Measurements from ENCODE around the gene TXNL4A. TPM values are rescaled to one million over a fixed set of nuclear protein-coding genes. Genes with fewer than 3 reads are reported as not detected.

TXNL4A gene
- total and polyA plus RNA-seq, 2 experiments from 2014 or later, result 71.9 to 227 TPM

- peaks cover 9% of the 10 kb centered on the region for H3K4me1 ChIP-seq (ENCODE audit: insufficient read depth)
- peaks cover 79% of the 10 kb centered on the region for H4K20me1 ChIP-seq (ENCODE audit: insufficient read depth, poor library complexity, severe bottlenecking)
- no peaks in the 10 kb centered on the region for H3K9me2 ChIP-seq (replicated peaks; ENCODE audit: insufficient read depth)
- H2AFZ ChIP-seq, result no peak overlapping the region
- WGBS (ENCODE audit: low lambda C conversion rate, missing lambda C conversion rate), result 99% methylated on average over 7 of the region's 7 CpGs
- H3K79me2 ChIP-seq, result peaks cover 94% of the 10 kb centered on the region
- H3K27ac ChIP-seq, result no peak overlapping the region
- no peak for DNase-seq (ENCODE audit: low spot score)
- no peak overlapping the region for H3K4me2 ChIP-seq
- TF ChIP-seq CTCF (IDR thresholded peaks at IDR 0.05; ENCODE audit: poor library complexity), result no peak
- no peak for TF ChIP-seq EZH2phosphoT487 (IDR thresholded peaks at IDR 0.05; ENCODE audit: low read depth, severe bottlenecking, unreplicated experiment)
- TF ChIP-seq EZH2 (IDR thresholded peaks at IDR 0.05; ENCODE audit: borderline replicate concordance), result no peak
- no peaks in the 10 kb centered on the region for H3K9me3 ChIP-seq (ENCODE audit: low read depth)
- no peaks in the 10 kb centered on the region for H3K27me3 ChIP-seq
- H3K36me3 ChIP-seq (replicated peaks; ENCODE audit: insufficient read depth, low read depth), result no peaks in the 10 kb centered on the region
- no peak overlapping the region for H3K4me3 ChIP-seq
These were observed 4.6 kb downstream of the TXNL4A start for GRCh38 chr18:79983793-79984192.

GRCh38 chr18:79983253-79983652, 5.1 kb downstream of the TXNL4A start:
- no peak overlapping the region for H3K27ac ChIP-seq
- WGBS (ENCODE audit: low lambda C conversion rate, missing lambda C conversion rate), result 98% methylated on average over 4 of the region's 4 CpGs
- no peak for DNase-seq (ENCODE audit: low spot score)

GRCh38 chr18:79982736-79983135, 5.6 kb downstream of the TXNL4A start:
- H3K79me2 ChIP-seq, result peaks cover 100% of the 10 kb centered on the region
- H3K9me3 ChIP-seq (ENCODE audit: low read depth), result no peaks in the 10 kb centered on the region
- WGBS (ENCODE audit: low lambda C conversion rate, missing lambda C conversion rate), result 93% methylated on average over 6 of the region's 6 CpGs
- no peak overlapping the region for H3K4me2 ChIP-seq
- H3K9me2 ChIP-seq (replicated peaks; ENCODE audit: insufficient read depth), result no peaks in the 10 kb centered on the region
- TF ChIP-seq EZH2phosphoT487 (IDR thresholded peaks at IDR 0.05; ENCODE audit: low read depth, severe bottlenecking, unreplicated experiment), result no peak
- TF ChIP-seq CTCF (IDR thresholded peaks at IDR 0.05; ENCODE audit: poor library complexity), result no peak
- no peak for TF ChIP-seq EZH2 (IDR thresholded peaks at IDR 0.05; ENCODE audit: borderline replicate concordance)
- no peak overlapping the region for H3K4me3 ChIP-seq
- H3K27me3 ChIP-seq, result no peaks in the 10 kb centered on the region
- peaks cover 9% of the 10 kb centered on the region for H3K4me1 ChIP-seq (ENCODE audit: insufficient read depth)
- H3K36me3 ChIP-seq (replicated peaks; ENCODE audit: insufficient read depth, low read depth), result no peaks in the 10 kb centered on the region
- H2AFZ ChIP-seq, result no peak overlapping the region
- H3K27ac ChIP-seq, result no peak overlapping the region
- H4K20me1 ChIP-seq (ENCODE audit: insufficient read depth, poor library complexity, severe bottlenecking), result peaks cover 90% of the 10 kb centered on the region
- no peak for DNase-seq (ENCODE audit: low spot score)

More at GRCh38 chr18:79983253-79983652, 5.1 kb downstream of the TXNL4A start:
- Histone ChIP-seq H3K4me3 (no peak overlapping the region), H4K20me1 (ENCODE audit: insufficient read depth, poor library complexity, severe bottlenecking) (peaks cover 85% of the 10 kb centered on the region), H3K4me2 (no peak overlapping the region), H3K4me1 (ENCODE audit: insufficient read depth) (peaks cover 9% of the 10 kb centered on the region), H3K9me2 (replicated peaks; ENCODE audit: insufficient read depth) (no peaks in the 10 kb centered on the region), H3K79me2 (peaks cover 99% of the 10 kb centered on the region), H3K27me3 (no peaks in the 10 kb centered on the region), H3K9me3 (ENCODE audit: low read depth) (no peaks in the 10 kb centered on the region), H2AFZ (no peak overlapping the region), H3K36me3 (replicated peaks; ENCODE audit: insufficient read depth, low read depth) (no peaks in the 10 kb centered on the region)
- TF ChIP-seq CTCF (IDR thresholded peaks at IDR 0.05; ENCODE audit: poor library complexity) (no peak), EZH2 (IDR thresholded peaks at IDR 0.05; ENCODE audit: borderline replicate concordance) (no peak), EZH2phosphoT487 (IDR thresholded peaks at IDR 0.05; ENCODE audit: low read depth, severe bottlenecking, unreplicated experiment) (no peak)

GRCh38 chr18:79980585-79980984, 7.8 kb downstream of the TXNL4A start:
- Histone ChIP-seq H3K27me3 (no peaks in the 10 kb centered on the region), H3K79me2 (peaks cover 99% of the 10 kb centered on the region), H2AFZ (no peak overlapping the region), H3K4me1 (ENCODE audit: insufficient read depth) (no peaks in the 10 kb centered on the region), H3K4me3 (no peak overlapping the region), H3K36me3 (replicated peaks; ENCODE audit: insufficient read depth, low read depth) (no peaks in the 10 kb centered on the region), H3K4me2 (no peak overlapping the region), H3K9me3 (ENCODE audit: low read depth) (no peaks in the 10 kb centered on the region), H4K20me1 (ENCODE audit: insufficient read depth, poor library complexity, severe bottlenecking) (peaks cover 89% of the 10 kb centered on the region), H3K9me2 (replicated peaks; ENCODE audit: insufficient read depth) (no peaks in the 10 kb centered on the region), H3K27ac (no peak overlapping the region)
- no peak for TF ChIP-seq CTCF (IDR thresholded peaks at IDR 0.05; ENCODE audit: poor library complexity)
- 92% methylated on average over 13 of the region's 13 CpGs for WGBS (ENCODE audit: low lambda C conversion rate, missing lambda C conversion rate)
- DNase-seq (ENCODE audit: low spot score), result no peak

All from hepatocyte (in vitro differentiated cells).